ENCODE results near the gene ZNF536. TPM values are rescaled to one million over a fixed set of nuclear protein-coding genes. Genes with fewer than 3 reads are reported as not detected.

Gene ZNF536
- total RNA-seq, 1 donor from 2014 or later = not detected

DNA sequence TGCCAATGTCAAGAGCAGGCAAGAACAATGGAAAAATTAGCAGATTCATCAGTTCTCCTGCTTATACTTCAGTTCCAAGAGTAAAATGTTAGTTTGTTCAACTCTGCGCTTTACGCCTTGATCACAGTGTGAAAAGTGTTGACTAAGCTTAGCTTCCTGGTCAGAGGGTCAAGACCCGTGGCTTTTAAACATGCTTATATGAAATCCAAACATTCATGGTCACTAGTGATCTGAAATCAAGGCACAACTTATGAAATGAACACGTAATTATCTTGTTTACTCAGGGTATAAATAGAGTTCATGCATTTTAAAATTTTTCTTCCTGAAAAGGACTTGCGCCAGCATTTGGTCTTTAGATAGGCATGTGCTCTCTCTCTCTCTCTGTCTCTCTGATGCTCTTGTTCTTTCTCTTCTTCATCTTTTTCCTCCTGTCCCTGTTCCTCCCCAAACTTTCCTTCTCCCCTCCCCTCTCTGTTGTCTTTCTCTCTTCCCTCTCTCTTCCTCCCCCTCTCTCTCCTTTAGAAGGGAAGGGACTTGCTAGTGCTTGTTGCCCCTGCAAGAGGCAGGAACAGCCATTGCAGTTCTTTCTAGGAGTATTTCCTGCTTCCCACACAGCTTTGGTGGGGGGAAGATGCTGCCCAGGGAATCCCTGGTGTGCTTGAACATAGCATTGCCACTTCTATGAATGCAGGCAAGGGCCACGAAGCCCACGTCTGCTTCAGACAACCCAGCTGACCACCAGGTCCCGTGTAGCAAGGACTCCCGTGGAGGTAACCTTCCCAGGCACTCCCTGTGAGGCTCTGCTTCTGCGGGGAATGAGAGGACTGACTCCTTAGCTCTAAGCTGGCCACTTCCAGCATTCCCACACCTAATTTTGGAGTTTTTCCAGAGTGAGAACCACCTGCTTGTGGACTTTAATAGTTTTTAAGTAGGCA lies 7.1 kb upstream of the ZNF536 start:
- Mint-ChIP-seq H3K27me3 (peaks cover 8% of the 10 kb centered on the region), H3K4me1 (no peaks in the 10 kb centered on the region), H3K4me3 (no peak overlapping the region), H3K9me3 (no peaks in the 10 kb centered on the region), H3K27ac (no peak overlapping the region), H3K36me3 (ENCODE audit: low read depth) (no peaks in the 10 kb centered on the region)
- intact Hi-C loops (cut with micrococcal nuclease) = no loop called here
- no peak for DNase-seq

DNA sequence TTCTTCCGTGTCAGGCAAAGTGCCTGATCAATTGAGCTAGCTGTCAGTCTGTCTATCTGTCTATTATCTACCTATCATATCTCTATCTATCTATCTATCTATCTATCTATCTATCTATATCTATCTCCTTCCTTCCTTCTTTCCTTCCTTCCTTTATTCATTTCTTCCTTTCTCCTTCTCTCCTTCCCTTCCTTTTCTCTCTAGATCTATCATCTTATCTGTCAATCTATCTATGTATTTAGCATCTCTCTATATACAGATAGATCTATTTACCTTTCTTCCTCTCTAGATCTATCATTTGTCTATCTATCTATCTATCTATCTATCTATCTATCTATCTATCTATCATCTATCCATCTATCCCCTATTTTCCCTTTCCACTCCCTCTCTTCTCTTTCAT lies 5.9 kb upstream of the ZNF536 start:
- peaks cover 3% of the 10 kb centered on the region for H3K27me3 Mint-ChIP-seq

DNA sequence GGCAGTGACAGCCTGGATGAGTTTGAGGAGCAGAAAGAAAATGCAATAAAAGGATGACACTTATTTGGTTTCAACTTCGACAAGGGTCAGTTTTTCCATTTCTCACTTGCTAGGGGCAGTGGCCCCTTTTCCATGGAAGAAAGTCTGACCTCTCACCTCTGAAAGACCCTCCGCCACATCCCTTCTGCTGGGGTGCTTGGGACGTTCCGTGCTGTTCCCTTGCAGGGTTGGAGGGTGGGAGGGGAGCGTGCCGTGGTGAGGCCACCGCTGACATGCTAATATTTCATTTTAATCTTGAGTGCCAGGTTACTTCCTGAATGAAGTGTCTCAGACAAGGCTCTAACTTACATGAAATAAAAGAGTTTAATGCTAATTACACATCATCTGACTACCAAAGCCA lies 5.2 kb upstream of the ZNF536 start:
- no peak for DNase-seq
- Mint-ChIP-seq H3K4me1 (no peaks in the 10 kb centered on the region), H3K27me3 (peaks cover 2% of the 10 kb centered on the region), H3K4me3 (no peak overlapping the region), H3K36me3 (ENCODE audit: low read depth) (no peaks in the 10 kb centered on the region), H3K27ac (no peak overlapping the region), H3K9me3 (no peaks in the 10 kb centered on the region)
- intact Hi-C loops (cut with micrococcal nuclease) = no loop called here

More for the DNA sequence above, 5.9 kb upstream of the ZNF536 start:
- no peak for DNase-seq
- H3K4me1 Mint-ChIP-seq = no peaks in the 10 kb centered on the region
- H3K27ac Mint-ChIP-seq = no peak overlapping the region
- H3K9me3 Mint-ChIP-seq = no peaks in the 10 kb centered on the region
- H3K36me3 Mint-ChIP-seq (ENCODE audit: low read depth) = no peaks in the 10 kb centered on the region
- intact Hi-C loops (cut with micrococcal nuclease) = no loop called here
- H3K4me3 Mint-ChIP-seq = no peak overlapping the region

DNA sequence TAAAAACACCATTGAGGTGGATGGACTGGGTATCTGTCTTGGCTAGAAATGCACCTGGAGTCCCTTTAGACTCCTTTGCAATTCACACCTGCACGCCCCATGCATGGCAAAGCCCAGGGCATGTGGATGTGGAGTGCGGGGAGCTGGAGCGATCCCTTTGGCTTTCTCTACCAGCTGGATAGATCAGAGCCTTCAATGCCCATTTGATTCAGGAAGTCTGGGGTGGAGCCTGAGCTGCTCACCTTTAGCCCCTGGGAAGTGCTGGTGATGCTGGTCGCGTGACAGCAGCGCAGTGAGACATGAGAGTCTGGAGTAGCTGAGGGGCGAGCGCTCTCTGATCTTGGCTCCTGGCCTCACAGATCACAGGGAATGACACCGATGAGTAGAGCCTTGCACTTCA lies 4.8 kb upstream of the ZNF536 start:
- Mint-ChIP-seq H3K4me1 (no peaks in the 10 kb centered on the region), H3K27ac (no peak overlapping the region), H3K27me3 (peaks cover 3% of the 10 kb centered on the region), H3K9me3 (no peaks in the 10 kb centered on the region), H3K4me3 (no peak overlapping the region), H3K36me3 (ENCODE audit: low read depth) (no peaks in the 10 kb centered on the region)
- DNase-seq = no peak
- intact Hi-C loops (cut with micrococcal nuclease) = no loop called here

DNA sequence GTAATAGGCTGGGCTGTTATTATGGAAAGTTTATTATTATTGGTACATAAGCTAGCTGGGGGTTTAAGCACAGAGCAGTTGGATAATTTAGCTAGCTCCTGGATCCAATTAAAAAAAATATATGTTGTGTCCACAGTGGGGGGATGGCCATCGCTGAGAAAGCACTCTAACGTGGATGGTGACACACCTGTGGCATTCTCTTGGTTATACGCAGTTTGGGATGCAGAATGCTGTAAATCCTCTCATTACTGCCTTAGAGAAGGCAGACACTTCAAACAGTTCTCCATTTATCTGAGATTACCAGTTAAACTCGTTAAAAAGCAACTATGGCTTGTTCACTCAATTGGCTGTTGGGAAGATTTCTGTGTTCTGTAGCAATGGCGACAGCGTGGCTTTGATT lies 2.4 kb upstream of the ZNF536 start:
- H3K4me1 Mint-ChIP-seq = no peaks in the 10 kb centered on the region

DNA sequence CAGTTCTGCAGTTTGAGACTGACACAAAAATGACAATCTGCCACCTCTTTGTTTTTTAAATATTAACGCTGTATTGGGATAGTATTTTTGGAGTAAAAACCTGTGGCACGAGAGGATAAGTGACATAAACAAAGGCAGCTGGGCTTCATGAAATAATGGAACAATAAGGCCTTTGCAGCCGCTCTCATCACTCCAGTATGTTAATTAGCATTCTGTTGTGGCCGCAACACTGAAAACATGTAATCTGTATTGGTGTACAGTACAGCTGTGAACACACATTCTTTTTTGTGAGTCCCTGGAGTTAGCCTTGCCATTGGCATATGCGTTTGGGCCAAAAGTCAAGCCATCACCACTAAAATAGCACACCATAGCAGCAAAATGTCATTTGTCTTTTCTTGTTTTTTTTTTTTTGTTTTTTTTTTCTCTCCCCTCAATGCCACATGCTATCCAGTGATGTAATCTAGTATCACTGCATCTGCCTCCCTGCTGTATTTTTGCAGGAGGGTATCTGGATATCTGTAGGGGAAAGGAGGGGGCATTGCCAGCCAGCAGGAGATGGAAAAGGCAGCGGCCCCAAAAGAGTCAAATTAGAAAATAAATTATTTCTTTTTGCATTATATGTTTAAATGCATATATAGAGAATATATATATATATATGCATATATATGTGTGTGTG lies 885 bp upstream of the ZNF536 start:
- no peaks in the 10 kb centered on the region for H3K4me1 Mint-ChIP-seq
- no peak overlapping the region for H3K27ac Mint-ChIP-seq
- intact Hi-C loops (cut with micrococcal nuclease) = no loop called here
- H3K9me3 Mint-ChIP-seq = no peaks in the 10 kb centered on the region
- peaks cover 28% of the 10 kb centered on the region for H3K27me3 Mint-ChIP-seq
- no peak for DNase-seq
- H3K36me3 Mint-ChIP-seq (ENCODE audit: low read depth) = no peaks in the 10 kb centered on the region
- H3K4me3 Mint-ChIP-seq = no peak overlapping the region

More for the DNA sequence above, 2.4 kb upstream of the ZNF536 start:
- H3K27ac Mint-ChIP-seq = no peak overlapping the region
- no peaks in the 10 kb centered on the region for H3K36me3 Mint-ChIP-seq (ENCODE audit: low read depth)
- H3K27me3 Mint-ChIP-seq = peaks cover 19% of the 10 kb centered on the region
- H3K4me3 Mint-ChIP-seq = no peak overlapping the region
- H3K9me3 Mint-ChIP-seq = no peaks in the 10 kb centered on the region
- no peak for DNase-seq
- intact Hi-C loops (cut with micrococcal nuclease) = no loop called here

DNA sequence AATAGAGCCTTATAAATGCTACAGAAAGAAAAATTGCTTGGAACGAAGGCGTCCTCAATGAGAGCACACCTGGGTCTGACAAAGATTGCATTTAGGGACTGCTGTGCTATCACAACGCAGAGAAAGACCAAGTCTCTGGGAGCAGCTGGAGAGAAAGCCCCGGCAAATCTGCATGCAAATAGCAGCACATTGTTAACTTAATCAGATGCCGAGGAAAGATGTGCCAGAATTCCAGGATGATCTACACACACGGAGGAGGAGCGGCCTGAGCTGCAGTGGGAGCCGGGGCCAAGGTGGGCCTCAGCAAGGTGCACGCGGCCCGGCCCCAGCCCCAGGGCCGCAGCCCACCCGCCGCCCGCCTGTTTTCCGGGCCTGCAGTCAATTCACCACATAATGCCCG lies 1.4 kb downstream of the ZNF536 start:
- Mint-ChIP-seq H3K27ac (no peak overlapping the region), H3K9me3 (no peaks in the 10 kb centered on the region), H3K36me3 (ENCODE audit: low read depth) (no peaks in the 10 kb centered on the region), H3K4me1 (no peaks in the 10 kb centered on the region), H3K4me3 (no peak overlapping the region), H3K27me3 (peaks cover 28% of the 10 kb centered on the region)
- intact Hi-C loops (cut with micrococcal nuclease) = no loop called here
- no peak for DNase-seq

DNA sequence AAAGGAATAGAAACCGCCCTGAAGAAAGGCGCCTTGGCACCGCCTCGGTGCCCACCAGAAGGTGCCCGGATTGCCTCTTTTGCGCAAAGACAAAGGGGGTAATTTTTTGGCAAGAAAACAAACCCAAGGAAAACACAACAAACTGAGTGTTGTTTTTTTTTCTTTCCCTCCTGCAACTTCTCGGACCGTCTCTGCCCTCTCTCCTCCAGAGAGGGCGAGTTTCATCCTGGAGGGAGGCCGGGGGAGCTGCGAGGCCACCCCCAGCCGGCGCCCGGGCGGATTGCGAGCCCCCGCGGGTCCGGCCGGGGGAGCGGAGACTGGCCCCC lies 2.3 kb downstream of the ZNF536 start:
- Mint-ChIP-seq H3K36me3 (ENCODE audit: low read depth) (no peaks in the 10 kb centered on the region), H3K27ac (no peak overlapping the region), H3K4me1 (no peaks in the 10 kb centered on the region), H3K4me3 (no peak overlapping the region), H3K9me3 (no peaks in the 10 kb centered on the region), H3K27me3 (peaks cover 28% of the 10 kb centered on the region)
- intact Hi-C loops (cut with micrococcal nuclease) = no loop called here
- DNase-seq = no peak

DNA sequence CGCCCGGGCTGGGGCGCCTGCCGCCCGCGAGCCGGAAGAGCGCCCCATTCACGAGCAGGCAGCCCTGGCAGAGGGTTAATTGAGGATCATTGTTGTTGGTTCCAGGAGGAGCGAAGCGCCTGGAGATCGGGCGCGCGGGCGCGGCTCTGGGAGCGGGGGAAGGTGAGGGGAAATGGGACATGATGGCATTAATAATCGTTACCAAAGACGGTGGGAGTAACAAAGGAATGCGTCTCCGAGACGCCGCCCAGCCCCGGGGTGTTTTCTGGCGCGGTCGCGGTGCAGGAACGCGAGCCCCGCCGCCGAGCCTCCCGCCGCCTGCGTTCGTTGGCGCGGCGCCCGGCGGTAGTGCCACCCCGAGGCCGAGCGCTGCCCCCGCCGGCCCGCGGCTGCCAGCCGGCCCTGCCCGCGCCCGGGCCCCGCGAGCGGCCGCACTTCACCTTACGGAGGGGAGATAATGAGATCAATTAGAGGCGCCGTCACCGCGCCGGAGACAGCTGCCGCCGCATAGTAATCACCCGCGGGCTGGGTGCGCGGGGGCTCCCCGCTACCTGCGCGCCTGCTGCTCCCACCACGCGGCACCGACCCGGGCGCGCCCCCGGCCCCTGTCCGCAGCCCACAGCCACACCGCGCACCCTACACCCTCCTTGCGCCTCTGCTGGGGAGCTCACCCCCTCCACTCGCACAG lies 2.8 kb downstream of the ZNF536 start:
- no peak overlapping the region for H3K4me3 Mint-ChIP-seq
- H3K27ac Mint-ChIP-seq = no peak overlapping the region
- H3K27me3 Mint-ChIP-seq = peaks cover 28% of the 10 kb centered on the region
- no peaks in the 10 kb centered on the region for H3K4me1 Mint-ChIP-seq
- DNase-seq = no peak
- intact Hi-C loops (cut with micrococcal nuclease) = no loop called here
- H3K36me3 Mint-ChIP-seq (ENCODE audit: low read depth) = no peaks in the 10 kb centered on the region
- H3K9me3 Mint-ChIP-seq = no peaks in the 10 kb centered on the region

DNA sequence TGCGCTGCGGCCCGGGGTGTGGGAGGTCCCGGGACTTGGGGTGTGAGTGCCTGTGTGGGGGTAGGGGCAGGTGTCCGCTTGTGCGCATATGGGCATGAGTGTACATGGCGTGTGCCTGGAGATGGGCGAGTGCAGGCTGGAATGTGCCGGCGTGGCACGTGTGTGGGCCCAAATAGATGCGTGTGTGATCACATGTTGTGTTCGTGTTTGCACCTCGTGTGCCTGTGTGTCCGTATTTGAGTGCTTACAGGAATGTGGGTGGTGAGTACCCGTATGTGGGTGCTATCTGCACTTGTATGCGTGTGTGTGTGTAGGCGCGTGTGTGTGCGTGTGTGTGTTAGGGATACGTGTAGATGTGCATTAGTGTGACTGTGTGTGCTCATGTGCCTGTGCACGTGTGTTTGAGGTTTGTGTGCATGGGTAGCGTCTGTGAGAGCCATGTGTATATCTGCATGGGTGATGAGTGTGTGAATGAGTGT lies 3.4 kb downstream of the ZNF536 start:
- no peaks in the 10 kb centered on the region for H3K36me3 Mint-ChIP-seq (ENCODE audit: low read depth)
- H3K27ac Mint-ChIP-seq = no peak overlapping the region
- H3K4me3 Mint-ChIP-seq = no peak overlapping the region
- H3K9me3 Mint-ChIP-seq = no peaks in the 10 kb centered on the region
- DNase-seq = no peak
- H3K27me3 Mint-ChIP-seq = peaks cover 28% of the 10 kb centered on the region
- no peaks in the 10 kb centered on the region for H3K4me1 Mint-ChIP-seq
- intact Hi-C loops (cut with micrococcal nuclease) = no loop called here

DNA sequence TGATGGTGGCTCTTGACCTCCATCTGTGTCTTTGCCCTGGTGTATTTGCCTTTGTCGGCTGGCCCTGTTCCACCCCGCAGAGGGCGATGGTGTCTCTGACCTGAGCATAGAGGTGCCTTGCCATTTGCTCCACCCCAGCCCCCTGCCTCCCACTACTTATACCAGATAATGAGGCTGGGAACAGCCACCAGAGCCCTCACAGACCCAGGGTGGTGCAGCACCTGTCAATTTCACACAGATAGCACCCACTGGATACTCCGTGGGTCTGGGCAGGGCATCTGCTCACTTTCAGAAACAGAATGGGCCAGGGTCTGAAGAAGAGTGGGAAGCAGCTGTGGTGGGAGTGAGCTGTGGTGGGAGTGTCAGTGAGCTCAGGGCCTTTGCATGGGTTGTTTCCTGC lies 4.1 kb downstream of the ZNF536 start:
- Mint-ChIP-seq H3K27me3 (peaks cover 28% of the 10 kb centered on the region), H3K4me1 (no peaks in the 10 kb centered on the region), H3K36me3 (ENCODE audit: low read depth) (no peaks in the 10 kb centered on the region), H3K9me3 (no peaks in the 10 kb centered on the region), H3K4me3 (no peak overlapping the region), H3K27ac (no peak overlapping the region)
- intact Hi-C loops (cut with micrococcal nuclease) = no loop called here
- no peak for DNase-seq

DNA sequence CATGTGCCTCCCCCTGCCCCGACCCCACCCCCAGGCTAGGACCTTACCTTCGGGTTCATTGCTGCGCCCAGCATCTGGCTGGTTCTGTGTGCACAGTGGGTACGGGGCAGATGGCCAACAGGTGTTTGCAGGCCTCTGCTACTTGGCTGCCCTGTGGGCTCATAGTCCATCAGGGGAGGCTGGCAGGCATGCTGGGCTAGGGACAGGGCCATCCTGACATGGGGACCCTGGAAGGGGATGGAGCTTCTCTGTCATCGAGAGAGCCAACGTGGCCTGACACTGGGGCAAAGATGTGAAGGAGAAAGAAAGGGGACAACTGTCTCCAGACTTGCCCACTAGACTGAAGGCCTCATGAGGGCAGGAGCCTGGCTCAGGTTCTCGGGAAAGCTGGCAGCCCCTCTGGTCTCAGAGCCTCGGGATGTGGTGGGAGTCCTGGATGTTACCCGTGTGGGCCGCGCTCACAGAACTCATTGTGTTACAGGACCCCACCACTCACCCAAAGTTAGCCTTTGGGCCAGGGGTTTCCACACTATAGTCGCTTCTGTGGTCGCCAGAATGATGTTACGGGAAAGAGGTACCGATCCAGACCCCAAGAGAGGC lies 4.7 kb downstream of the ZNF536 start:
- Mint-ChIP-seq H3K27me3 (peaks cover 28% of the 10 kb centered on the region), H3K27ac (no peak overlapping the region), H3K4me1 (no peaks in the 10 kb centered on the region), H3K9me3 (no peaks in the 10 kb centered on the region), H3K36me3 (ENCODE audit: low read depth) (no peaks in the 10 kb centered on the region), H3K4me3 (no peak overlapping the region)
- intact Hi-C loops (cut with micrococcal nuclease) = no loop called here
- DNase-seq = no peak

DNA sequence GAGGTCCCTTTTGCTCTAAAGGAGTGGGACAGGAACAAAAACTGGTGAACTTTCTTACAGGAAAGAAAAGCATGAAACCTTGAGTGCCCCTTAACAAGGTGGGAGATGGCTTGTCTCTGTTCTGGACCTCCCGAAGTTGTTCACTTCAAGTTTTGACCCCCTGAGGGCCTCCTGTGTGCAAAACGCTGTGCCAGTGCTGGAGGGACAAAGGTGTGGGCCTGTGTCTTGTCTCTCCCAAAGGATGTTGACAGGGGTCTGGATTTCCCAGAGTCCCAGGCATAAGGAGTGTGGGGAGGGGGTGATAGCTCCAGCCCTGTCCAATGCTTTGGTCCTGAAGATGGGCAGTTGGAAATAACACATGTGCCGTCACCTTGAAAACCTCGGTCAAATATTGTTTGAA lies 6.5 kb downstream of the ZNF536 start:
- no peaks in the 10 kb centered on the region for H3K9me3 Mint-ChIP-seq
- H3K4me3 Mint-ChIP-seq = no peak overlapping the region
- DNase-seq = no peak
- intact Hi-C loops (cut with micrococcal nuclease) = no loop called here
- H3K4me1 Mint-ChIP-seq = no peaks in the 10 kb centered on the region
- no peaks in the 10 kb centered on the region for H3K36me3 Mint-ChIP-seq (ENCODE audit: low read depth)
- no peak overlapping the region for H3K27ac Mint-ChIP-seq
- H3K27me3 Mint-ChIP-seq = peaks cover 17% of the 10 kb centered on the region

Data from activated CD4-positive, alpha-beta T cell treated with anti-CD3 and anti-CD28 coated beads, Interleukin-2, amount 10 ng/mL, durations not matched to agents 24 days and 14 days (primary cell).